Measurements from ENCODE around the gene KLHL36. TPM values are rescaled to one million over a fixed set of nuclear protein-coding genes. Genes with fewer than 3 reads are reported as not detected.

Gene KLHL36
- total RNA-seq, 4 donors from 2014 or later: 70.5 to 114 (median 80.5) TPM

GRCh38 chr16:84633622-84634021, 14.7 kb upstream of the KLHL36 start:
- no peaks in the 10 kb centered on the region for H3K27me3 ChIP-seq
- TF ChIP-seq POLR2AphosphoS5 (IDR thresholded peaks at IDR 0.05) (peak; percentile 23), EP300 (IDR thresholded peaks at IDR 0.05) (no peak)
- WGBS, 2 donors (ENCODE audit: low coverage in 1 of 2): 50 to 80% methylated on average over 1 to 7 of the region's 9 CpGs
- no peak overlapping the region for H3K4me3 ChIP-seq
- no peaks in the 10 kb centered on the region for H3K36me3 ChIP-seq
- peak; percentile 79 for ATAC-seq
- peak overlapping the region in 1 of 4 donors; percentile 19 for H3K27ac ChIP-seq
- peaks cover 0 to 5% (median 0%) of the 10 kb centered on the region in 3 donors for H3K4me1 ChIP-seq
- no peaks in the 10 kb centered on the region for H3K9me3 ChIP-seq

- peak overlapping the region in 1 of 4 donors; percentile 32 for H3K27ac ChIP-seq
These were observed 12.6 kb upstream of the KLHL36 start for GRCh38 chr16:84635702-84636101.

GRCh38 chr16:84637709-84638108, 10.6 kb upstream of the KLHL36 start:
- no peak for TF ChIP-seq CTCF (IDR thresholded peaks at IDR 0.05)
- no peak for TF ChIP-seq EP300 (IDR thresholded peaks at IDR 0.05)
- no peak for TF ChIP-seq POLR2AphosphoS5 (IDR thresholded peaks at IDR 0.05)
- H3K4me1 ChIP-seq: peaks cover 2 to 20% (median 4%) of the 10 kb centered on the region in 3 donors
- ATAC-seq: no peak
- H3K27me3 ChIP-seq: no peaks in the 10 kb centered on the region
- H3K4me3 ChIP-seq: no peak overlapping the region
- no peaks in the 10 kb centered on the region for H3K36me3 ChIP-seq
- H3K9me3 ChIP-seq: no peaks in the 10 kb centered on the region
- H3K27ac ChIP-seq: no peak overlapping the region
- 92 to 100% methylated on average over 3 of the region's 4 CpGs for WGBS, 2 donors (ENCODE audit: low coverage in 1 of 2)

More at GRCh38 chr16:84635702-84636101, 12.6 kb upstream of the KLHL36 start:
- WGBS, 2 donors (ENCODE audit: low coverage in 1 of 2): 67 to 71% methylated on average over 6 to 8 of the region's 8 CpGs
- Histone ChIP-seq H3K27me3 (no peaks in the 10 kb centered on the region), H3K4me1 (peaks cover 0 to 5% (median 0%) of the 10 kb centered on the region in 3 donors), H3K4me3 (no peak overlapping the region), H3K9me3 (no peaks in the 10 kb centered on the region), H3K36me3 (no peaks in the 10 kb centered on the region)
- ATAC-seq: peak; percentile 67
- TF ChIP-seq POLR2A (IDR thresholded peaks at IDR 0.05) (no peak), CTCF (IDR thresholded peaks at IDR 0.05) (no peak), POLR2AphosphoS5 (IDR thresholded peaks at IDR 0.05) (peak; percentile 19), EP300 (IDR thresholded peaks at IDR 0.05) (no peak)

GRCh38 chr16:84638231-84638806, 10.0 kb upstream of the KLHL36 start:
- WGBS, 2 donors (ENCODE audit: low coverage in 1 of 2): 100% methylated on average over 4 of the region's 8 CpGs; no CpG with 5 or more reads in 1 of the 2 donors
- H3K4me3 ChIP-seq: no peak overlapping the region
- H3K27me3 ChIP-seq: no peaks in the 10 kb centered on the region
- peaks cover 5 to 27% (median 10%) of the 10 kb centered on the region in 3 donors for H3K4me1 ChIP-seq
- ATAC-seq: no peak
- no peaks in the 10 kb centered on the region for H3K9me3 ChIP-seq
- TF ChIP-seq POLR2AphosphoS5 (IDR thresholded peaks at IDR 0.05): no peak
- TF ChIP-seq EP300 (IDR thresholded peaks at IDR 0.05): no peak
- TF ChIP-seq POLR2A (IDR thresholded peaks at IDR 0.05): no peak
- no peak for TF ChIP-seq CTCF (IDR thresholded peaks at IDR 0.05)
- H3K27ac ChIP-seq: no peak overlapping the region
- H3K36me3 ChIP-seq: no peaks in the 10 kb centered on the region

GRCh38 chr16:84640145-84640544, 8.2 kb upstream of the KLHL36 start:
- Histone ChIP-seq H3K4me1 (peaks cover 9 to 34% (median 16%) of the 10 kb centered on the region in 3 donors), H3K9me3 (no peaks in the 10 kb centered on the region), H3K36me3 (no peaks in the 10 kb centered on the region), H3K27ac (no peak overlapping the region), H3K27me3 (no peaks in the 10 kb centered on the region), H3K4me3 (no peak overlapping the region)
- TF ChIP-seq POLR2AphosphoS5 (IDR thresholded peaks at IDR 0.05): no peak
- TF ChIP-seq EP300 (IDR thresholded peaks at IDR 0.05): no peak
- no peak for TF ChIP-seq POLR2A (IDR thresholded peaks at IDR 0.05)
- TF ChIP-seq CTCF (IDR thresholded peaks at IDR 0.05): no peak
- 87 to 89% methylated on average over 3 to 5 of the region's 5 CpGs for WGBS, 2 donors (ENCODE audit: low coverage in 1 of 2)
- no peak for ATAC-seq

Data from gastroesophageal sphincter (tissue), 4 donors.